GM18870 (cell line): Measurements from ENCODE around the gene EIF3F.

ENCODE experiments used
- ATAC-seq: cut with Tn5 transposase; IDR thresholded peaks from one replicate; pipeline ENCODE4 v1.9.1; 2021; ENCODE audit warnings: moderate library complexity; ENCODE audit not compliant: unreplicated experiment

Gene EIF3F

DNA sequence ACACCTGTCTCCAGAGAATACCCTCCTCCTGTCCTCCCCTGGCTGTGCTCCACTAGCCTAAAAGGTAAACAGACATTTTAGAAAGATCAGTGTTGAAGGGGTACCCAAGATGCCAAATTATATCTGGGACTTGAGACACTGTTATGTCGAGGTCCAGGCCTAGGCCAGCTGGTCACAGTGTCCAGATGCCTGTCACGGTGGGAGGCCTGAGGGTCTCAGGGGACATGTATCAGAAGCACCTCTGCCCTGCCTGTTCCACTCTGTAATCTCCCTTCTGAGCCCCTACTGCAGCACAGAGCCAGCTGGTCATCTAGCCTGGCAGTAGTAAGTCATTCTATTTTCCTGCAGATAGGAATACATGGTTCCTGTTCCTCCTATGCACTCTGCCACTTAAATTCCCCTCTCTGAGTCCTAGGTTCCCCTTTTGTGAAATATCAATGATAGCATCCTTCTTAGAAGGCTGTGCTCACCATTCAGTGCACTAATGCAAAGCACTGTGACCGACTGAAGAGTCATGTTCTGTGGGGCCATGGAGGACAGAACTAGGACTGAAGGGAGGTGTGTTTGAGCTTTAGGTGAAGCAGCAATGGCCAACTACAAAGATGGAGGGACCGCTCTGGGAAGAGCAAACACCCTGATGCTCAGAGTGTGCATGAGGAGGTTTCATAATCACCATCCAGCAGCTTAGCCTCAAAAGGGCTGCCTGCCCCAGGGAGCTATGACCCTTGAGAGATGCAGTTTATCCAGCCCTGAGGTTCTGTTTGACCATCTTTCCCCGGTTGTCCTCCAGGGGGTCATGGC lies 49.1 kb downstream of the EIF3F start:
- no peak for ATAC-seq

DNA sequence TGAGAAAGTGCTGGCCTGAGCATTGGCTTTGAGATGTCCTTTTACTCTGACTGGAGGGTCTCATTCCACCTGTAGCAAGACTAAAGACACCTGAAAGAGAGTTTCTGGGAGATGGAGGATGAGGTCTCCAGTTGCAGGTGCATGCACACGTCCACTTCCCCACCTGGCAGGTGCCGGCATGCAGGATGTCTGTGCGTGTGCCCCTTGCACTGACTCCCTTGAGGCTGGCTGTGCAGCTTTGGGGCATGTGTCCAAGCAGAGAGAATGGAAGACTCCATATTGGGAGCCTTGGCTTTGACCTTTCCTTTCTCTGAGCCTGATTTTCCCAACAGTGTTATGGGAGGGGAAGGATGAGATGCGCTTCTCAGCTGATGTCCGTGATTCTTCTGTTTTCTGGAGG lies 49.8 kb downstream of the EIF3F start:
- ATAC-seq = no peak

DNA sequence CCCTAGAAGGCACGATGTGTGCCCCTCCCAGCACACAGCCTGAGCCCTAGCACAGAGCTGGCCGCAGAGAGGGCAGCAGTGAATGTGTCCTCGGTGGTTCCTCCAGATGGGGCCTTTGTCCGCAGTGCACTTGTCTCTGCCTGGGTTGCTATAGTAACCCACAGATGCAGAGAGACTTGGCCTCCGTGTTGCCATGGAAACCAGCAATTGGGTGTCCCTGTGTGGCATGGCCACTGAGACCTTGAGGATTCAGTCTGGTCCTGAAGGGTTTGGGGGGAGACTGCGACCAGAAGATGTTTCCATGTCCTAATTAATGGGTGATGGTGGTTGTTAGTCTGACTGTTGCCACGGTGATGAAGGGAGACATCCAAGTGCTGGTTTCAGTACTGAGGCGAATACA lies 51.3 kb downstream of the EIF3F start:
- ATAC-seq = no peak

DNA sequence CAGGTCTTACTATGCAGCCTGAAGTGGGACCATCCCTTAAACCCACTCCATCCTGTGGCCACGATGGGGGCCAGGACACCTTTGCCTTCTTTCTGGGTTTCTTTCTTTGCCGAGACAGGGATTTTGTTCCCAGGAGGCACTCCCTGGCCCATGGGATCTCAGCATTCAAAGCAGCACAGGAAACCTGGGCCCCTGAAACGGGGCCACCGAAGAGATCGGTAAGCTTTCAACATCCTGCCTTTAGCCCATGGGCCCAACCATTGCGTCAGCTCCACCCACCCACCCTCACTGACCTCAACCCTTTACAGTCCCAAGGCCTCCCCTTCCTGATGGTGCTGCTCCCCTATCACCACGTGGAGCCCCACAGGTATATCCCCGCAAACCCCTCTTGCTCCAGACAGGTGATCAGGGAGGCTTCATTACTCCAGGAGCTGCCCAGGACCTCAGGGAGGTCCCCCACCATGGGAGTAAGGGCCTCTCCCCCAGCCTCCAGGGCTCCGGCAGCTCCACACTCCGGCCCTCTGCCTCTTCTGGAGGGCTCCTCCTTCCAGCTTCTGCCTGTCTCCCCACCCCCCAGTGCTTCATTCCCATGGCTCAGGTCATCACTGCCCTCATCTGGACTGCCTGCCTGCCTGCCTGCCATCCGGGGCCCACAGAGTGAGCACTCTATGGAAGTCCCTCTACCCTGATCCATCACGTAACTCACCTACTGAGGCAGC lies 51.8 kb downstream of the EIF3F start:
- ATAC-seq = no peak

DNA sequence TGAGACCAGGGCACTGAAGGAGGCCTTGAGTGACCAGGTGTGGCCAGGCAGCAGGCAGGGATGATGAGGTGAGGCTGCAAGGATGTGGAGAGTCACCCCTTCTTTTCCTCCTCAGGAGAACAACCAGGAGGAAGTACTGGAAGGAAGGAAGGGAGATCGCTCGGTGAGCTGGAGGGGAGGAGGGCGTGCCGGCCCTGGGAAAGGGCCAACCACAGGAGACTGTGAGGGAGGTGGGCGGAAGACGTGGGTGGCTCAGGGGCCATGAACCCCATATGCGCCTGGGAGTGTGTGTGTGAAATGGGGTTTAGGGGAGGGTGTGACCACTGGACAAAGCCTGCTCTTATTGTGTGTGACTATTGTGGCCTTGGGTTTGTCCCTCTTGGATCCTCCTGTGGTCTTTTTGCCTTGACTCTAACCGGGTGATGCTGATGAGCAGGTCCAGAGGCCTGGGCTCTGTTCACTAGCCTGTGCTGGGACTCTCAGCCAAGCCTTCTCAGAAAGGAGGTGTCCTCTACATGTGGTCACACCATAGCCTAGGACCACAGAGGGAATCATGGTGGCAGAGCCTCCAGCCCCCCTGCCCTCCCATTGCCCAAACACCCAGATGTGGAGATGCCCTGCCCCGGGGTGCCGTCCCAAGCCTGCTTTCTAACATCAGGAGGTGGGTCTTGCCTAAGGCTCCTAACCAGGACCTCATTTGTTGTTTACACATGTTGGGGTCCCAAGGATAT lies 52.6 kb downstream of the EIF3F start:
- ATAC-seq = no peak

DNA sequence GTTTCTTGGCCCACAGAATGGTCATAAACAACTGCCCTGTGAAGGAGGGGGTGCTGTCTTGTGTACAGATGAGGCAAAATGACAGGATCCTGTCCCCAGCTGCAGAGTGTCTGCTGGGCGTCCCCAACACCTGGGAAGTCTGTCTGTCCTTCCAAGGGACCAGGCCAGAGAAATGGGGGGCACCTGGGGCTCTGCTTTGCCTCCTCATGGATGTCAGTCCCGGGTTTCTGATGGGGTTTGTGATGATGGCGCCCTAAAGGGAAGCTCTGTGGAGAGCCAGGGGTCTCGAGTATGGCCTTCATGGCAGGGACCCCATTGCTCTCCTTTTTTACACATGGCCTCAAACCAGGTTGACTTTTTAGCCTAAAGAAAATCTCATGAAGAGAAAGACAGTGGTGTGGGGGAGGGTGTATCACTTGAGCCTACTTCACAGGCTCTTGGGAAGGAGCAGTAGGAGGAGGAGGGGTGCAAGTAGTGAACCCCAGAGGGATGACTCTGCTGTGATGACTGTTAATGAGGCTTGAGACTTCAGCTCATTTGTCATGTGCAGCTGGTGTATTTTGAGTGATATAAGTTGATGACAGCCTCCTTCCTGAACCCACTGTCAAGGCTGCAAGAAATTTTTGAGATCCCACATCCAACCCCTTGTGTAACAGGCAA lies 53.3 kb downstream of the EIF3F start:
- ATAC-seq = no peak

DNA sequence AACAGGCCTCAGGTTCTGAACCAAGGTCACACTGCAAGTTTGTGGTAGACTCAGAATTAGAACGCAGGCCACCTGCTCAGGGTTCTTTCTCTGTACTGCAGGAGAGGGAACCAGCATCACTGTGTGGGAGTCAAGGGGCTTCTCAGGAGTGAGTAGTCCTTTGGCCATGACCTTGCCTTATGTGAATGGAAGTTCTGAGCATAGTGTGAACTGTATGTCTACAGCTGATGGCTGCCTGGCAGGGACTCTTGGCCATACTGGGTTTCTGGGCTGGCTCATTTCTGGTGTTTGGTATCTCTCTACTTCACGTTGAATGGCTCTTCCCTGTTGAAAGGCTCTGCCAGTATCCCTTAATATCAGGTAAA lies 53.8 kb downstream of the EIF3F start:
- no peak for ATAC-seq

DNA sequence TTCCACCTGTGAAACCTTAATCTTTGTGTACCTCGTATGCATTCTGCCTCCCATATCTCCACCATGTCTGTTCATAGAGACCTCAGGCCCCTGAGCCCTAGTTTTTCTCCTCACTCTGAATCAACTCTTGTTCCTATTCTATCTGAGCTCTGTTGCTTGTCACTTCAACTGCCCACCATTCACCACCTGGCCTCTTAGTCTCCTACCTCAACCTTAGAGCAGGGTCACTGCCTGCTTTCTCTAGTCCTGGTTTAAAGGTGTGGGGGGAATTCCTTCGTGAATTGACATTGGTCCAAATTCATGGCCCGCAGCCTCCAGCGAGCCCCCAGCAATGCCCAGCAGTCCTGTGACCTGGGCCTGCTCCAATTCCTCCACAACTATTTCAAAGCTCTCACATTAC lies 54.4 kb downstream of the EIF3F start:
- ATAC-seq = no peak

DNA sequence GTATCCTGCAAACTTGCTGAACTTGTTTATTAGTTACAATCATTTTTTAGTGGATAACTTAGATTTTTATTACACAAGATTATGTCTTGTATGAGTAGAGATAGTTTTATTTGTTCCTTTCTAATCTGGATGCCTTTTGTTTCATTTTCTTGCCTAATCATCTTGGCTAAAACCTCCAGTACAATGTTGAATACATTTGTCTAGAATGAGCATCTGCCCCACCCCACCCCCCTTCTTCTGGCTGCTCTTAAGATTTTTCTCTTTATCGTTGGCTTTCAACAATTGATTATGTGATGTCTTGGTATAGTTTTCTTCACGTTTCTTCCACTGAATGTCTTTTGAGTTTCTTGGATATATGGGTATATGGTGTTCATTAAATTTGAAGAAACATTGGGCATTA lies 56.6 kb downstream of the EIF3F start:
- ATAC-seq = no peak

DNA sequence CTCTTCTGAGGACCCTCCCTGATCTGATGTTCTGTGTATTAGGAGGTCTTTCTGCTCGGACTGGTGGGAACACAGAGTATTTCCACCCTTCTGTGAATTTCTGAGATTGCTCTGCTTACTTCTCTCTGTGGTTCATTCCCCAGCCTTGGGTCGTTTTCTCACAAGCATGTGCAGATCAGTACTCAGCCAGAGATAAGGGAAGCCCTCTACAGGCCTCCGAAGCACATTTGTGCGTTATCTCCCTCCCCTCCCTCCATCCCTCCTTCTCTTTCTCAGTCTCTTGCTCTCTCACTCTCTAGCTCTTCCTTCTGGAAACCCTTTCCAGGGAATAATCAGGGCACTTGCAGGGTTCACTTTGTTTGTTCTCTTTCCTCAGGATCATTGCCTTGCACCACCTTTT lies 58.7 kb downstream of the EIF3F start:
- ATAC-seq = no peak

DNA sequence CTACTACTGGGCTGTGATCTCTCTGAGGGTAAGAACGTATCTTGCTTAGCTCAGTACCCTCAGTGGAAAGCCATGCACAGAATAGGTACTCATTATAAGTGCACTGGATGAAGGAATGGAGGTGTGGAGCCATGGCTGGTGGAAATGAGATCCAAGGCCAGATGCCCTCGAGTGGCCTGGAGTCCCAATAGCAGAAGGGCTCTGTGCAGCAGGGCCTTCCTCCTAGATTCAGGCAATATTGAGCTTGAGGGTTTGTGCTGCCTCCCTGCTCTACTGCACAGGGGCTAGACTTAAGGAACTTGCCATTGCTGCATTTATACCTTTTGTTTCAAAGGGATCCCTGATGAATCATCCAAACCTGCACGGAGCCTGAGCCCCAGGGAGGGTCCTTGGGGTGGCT lies 60.2 kb downstream of the EIF3F start:
- no peak for ATAC-seq

DNA sequence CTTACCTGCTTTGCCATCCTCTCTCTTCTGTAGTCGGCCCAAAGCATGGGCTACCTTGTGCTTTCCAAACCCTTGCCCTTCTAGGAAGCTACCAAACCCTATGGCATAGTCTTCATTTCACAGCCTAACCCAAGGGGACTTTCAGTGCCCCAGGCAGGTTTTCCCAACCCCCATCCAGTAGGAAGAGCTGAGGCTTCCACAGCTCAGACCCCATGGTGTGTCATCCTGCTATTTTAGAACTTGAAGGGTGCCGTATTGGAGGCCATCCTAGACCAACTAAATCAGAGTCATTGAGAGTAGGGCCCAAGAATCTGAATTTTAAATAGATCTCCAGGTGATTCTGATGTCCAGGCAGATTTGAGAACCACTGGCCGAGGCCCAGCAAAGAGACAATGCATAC lies 61.9 kb downstream of the EIF3F start:
- no peak for ATAC-seq
